ENCODE data around the gene RTKN2.
A peak's percentile ranks its signal among the peaks of the same experiment; 100 is the strongest.

Gene RTKN2

GRCh38 chr10:62253704-62254103, 14.9 kb downstream of the RTKN2 start:
- H3K9me3 Mint-ChIP-seq = no peaks in the 10 kb centered on the region
- H3K36me3 Mint-ChIP-seq (ENCODE audit: low read depth) = peaks cover 15% of the 10 kb centered on the region
- no peak overlapping the region for H3K4me3 Mint-ChIP-seq

GRCh38 chr10:62252051-62252450, 16.6 kb downstream of the RTKN2 start:
- TF ChIP-seq CTCF (IDR thresholded peaks at IDR 0.05; ENCODE audit: unreplicated experiment in 3 of 3) = no peak
- H3K27me3 Mint-ChIP-seq (ENCODE audit: low read depth) = no peaks in the 10 kb centered on the region
- no peaks in the 10 kb centered on the region for H3K9me3 Mint-ChIP-seq
- peaks cover 11% of the 10 kb centered on the region for H3K36me3 Mint-ChIP-seq (ENCODE audit: low read depth)
- no peaks in the 10 kb centered on the region for H3K4me1 Mint-ChIP-seq
- H3K4me3 Mint-ChIP-seq = no peak overlapping the region
- H3K27ac Mint-ChIP-seq = no peak overlapping the region

More at GRCh38 chr10:62253704-62254103, 14.9 kb downstream of the RTKN2 start:
- H3K27me3 Mint-ChIP-seq (ENCODE audit: low read depth) = no peaks in the 10 kb centered on the region
- no peak overlapping the region for H3K27ac Mint-ChIP-seq
- H3K4me1 Mint-ChIP-seq = no peaks in the 10 kb centered on the region
- TF ChIP-seq CTCF (IDR thresholded peaks at IDR 0.05; ENCODE audit: unreplicated experiment in 3 of 3) = no peak

- Mint-ChIP-seq H3K36me3 (ENCODE audit: low read depth) (peaks cover 6% of the 10 kb centered on the region), H3K27ac (no peak overlapping the region), H3K4me3 (no peak overlapping the region), H3K4me1 (no peaks in the 10 kb centered on the region), H3K9me3 (no peaks in the 10 kb centered on the region), H3K27me3 (ENCODE audit: low read depth) (no peaks in the 10 kb centered on the region)
- TF ChIP-seq CTCF (IDR thresholded peaks at IDR 0.05; ENCODE audit: unreplicated experiment in 3 of 3) = no peak
Measured at GRCh38 chr10:62250594-62251198, 17.9 kb downstream of the RTKN2 start.

- no peak for TF ChIP-seq CTCF (IDR thresholded peaks at IDR 0.05; ENCODE audit: unreplicated experiment in 3 of 3)
- no peaks in the 10 kb centered on the region for H3K9me3 Mint-ChIP-seq
- H3K4me3 Mint-ChIP-seq = no peak overlapping the region
- peaks cover 6% of the 10 kb centered on the region for H3K36me3 Mint-ChIP-seq (ENCODE audit: low read depth)
- no peak overlapping the region for H3K27ac Mint-ChIP-seq
- peaks cover 1% of the 10 kb centered on the region for H3K4me1 Mint-ChIP-seq
- H3K27me3 Mint-ChIP-seq (ENCODE audit: low read depth) = no peaks in the 10 kb centered on the region
Measured at GRCh38 chr10:62249957-62250356, 18.7 kb downstream of the RTKN2 start.

GRCh38 chr10:62248465-62248864, 20.2 kb downstream of the RTKN2 start:
- Mint-ChIP-seq H3K27me3 (ENCODE audit: low read depth) (no peaks in the 10 kb centered on the region), H3K9me3 (peaks cover under 1% of the 10 kb centered on the region), H3K4me1 (peaks cover 12% of the 10 kb centered on the region), H3K4me3 (no peak overlapping the region), H3K36me3 (ENCODE audit: low read depth) (peaks cover under 1% of the 10 kb centered on the region), H3K27ac (no peak overlapping the region)
- peak; percentile 23 to 42 (median 36) for TF ChIP-seq CTCF (IDR thresholded peaks at IDR 0.05; ENCODE audit: unreplicated experiment in 3 of 3)

GRCh38 chr10:62244785-62245467, 23.7 kb downstream of the RTKN2 start:
- peaks cover 5% of the 10 kb centered on the region for H3K9me3 Mint-ChIP-seq
- H3K4me1 Mint-ChIP-seq = peaks cover 17% of the 10 kb centered on the region
- peak overlapping the region; percentile 24 to 81 (median 81) for H3K27ac Mint-ChIP-seq
- H3K4me3 Mint-ChIP-seq = no peak overlapping the region
- H3K36me3 Mint-ChIP-seq (ENCODE audit: low read depth) = peaks cover 5% of the 10 kb centered on the region
- no peaks in the 10 kb centered on the region for H3K27me3 Mint-ChIP-seq (ENCODE audit: low read depth)
- peak; percentile 77 to 86 (median 85) for TF ChIP-seq CTCF (IDR thresholded peaks at IDR 0.05; ENCODE audit: unreplicated experiment in 3 of 3)

Data from nephron (organoid).